Endothelial cell of umbilical vein (primary cell): Measurements from ENCODE around the gene KCNMA1. TPM values are rescaled to one million over a fixed set of nuclear protein-coding genes. Genes with fewer than 3 reads are reported as not detected.

Source experiments
- BruUV-seq: library from RNA; stranded (reverse); fragments of 400-500 nt; replicated peaks from 2 replicates; lab custom pipeline; 2021; lab: Mats Ljungman, UMichigan
- CTCF ChIA-PET: fragments of 300-600, 350-600 bp; sonication (Branson Sonifier 250); formaldehyde crosslinking; loops from one replicate; lab custom pipeline; 2021; ENCODE audit warnings: antibody characterized with exemption, inconsistent platforms; lab: Charles Lee
- POLR2A ChIA-PET: fragments of 300-600, 350-600 bp; sonication (Branson Sonifier 250); formaldehyde crosslinking; loops from one replicate; lab custom pipeline; 2021; ENCODE audit warnings: antibody characterized with exemption, inconsistent platforms; lab: Charles Lee
- DNase-seq: peaks from one replicate; pipeline ENCODE4 v3.0.0-alpha.2; 2011; ENCODE audit warnings: low read depth, low spot score
- FAIRE-seq: peaks from 2 replicates; lab custom pipeline; 2011; peaks lifted over from hg19 to GRCh38; lab: Jason Lieb, UNC
- H2AFZ ChIP-seq: 2 replicates; pipeline ENCODE4 v1.6.0; 2012; ENCODE audit warnings: low read depth, low read length, control low read depth, inconsistent platforms
- H3K27ac ChIP-seq: 2 replicates; pipeline ENCODE4 v1.5.1; 2011; ENCODE audit warnings: low read depth, mild to moderate bottlenecking, control low read depth, low read length, moderate library complexity; ENCODE audit not compliant: insufficient read depth
- H3K27me3 ChIP-seq, 2 experiments: 2 replicates each; pipeline versions ENCODE4 v1.6.0 to v1.6.1; 2011; ENCODE audit warnings: low read length in 2 of 2, mixed read lengths in 1 of 2; ENCODE audit not compliant: control insufficient read depth in 2 of 2, insufficient read depth in 2 of 2
- H3K36me3 ChIP-seq, 2 experiments: 2 replicates in 1 of 2; 3 replicates in 1 of 2; pipeline ENCODE4 v1.5.1; 2011; ENCODE audit warnings: low read length in 2 of 2, mild to moderate bottlenecking in 1 of 2, moderate library complexity in 1 of 2; ENCODE audit not compliant: control insufficient read depth in 2 of 2, insufficient read depth in 2 of 2; ENCODE audit errors: extremely low read depth in 1 of 2
- H3K4me1 ChIP-seq: 3 replicates; pipeline ENCODE4 v1.5.1; 2011; ENCODE audit warnings: mild to moderate bottlenecking, low read length; ENCODE audit not compliant: control insufficient read depth, insufficient read depth; ENCODE audit errors: extremely low read depth
- H3K4me2 ChIP-seq: 2 replicates; pipeline ENCODE4 v1.6.1; 2011; ENCODE audit warnings: low read length, control low read depth, mixed read lengths; ENCODE audit not compliant: insufficient read depth
- H3K4me3 ChIP-seq, 3 experiments: fragments of 200-600 bp in 1 of 3; sonication (generic), shearing (Covaris generic) in 1 of 3; replicated peaks in 1 of 3; 2 replicates each; pipeline ENCODE4 v1.5.1; 2011 to 2016; ENCODE audit warnings: control low read depth in 3 of 3, low read length in 3 of 3, mild to moderate bottlenecking in 2 of 3, inconsistent platforms in 1 of 3, low read depth in 1 of 3, moderate library complexity in 1 of 3; ENCODE audit not compliant: insufficient read depth in 1 of 3
- H3K79me2 ChIP-seq: 2 replicates; pipeline ENCODE4 v1.6.0; 2012; ENCODE audit warnings: low read length, inconsistent platforms; ENCODE audit not compliant: control insufficient read depth, insufficient read depth
- H3K9ac ChIP-seq: replicated peaks from 2 replicates; pipeline ENCODE3; 2011; ENCODE audit warnings: low read length, control low read depth; ENCODE audit not compliant: insufficient read depth; ENCODE audit errors: extremely low read depth
- H3K9me1 ChIP-seq: replicated peaks from 3 replicates; pipeline ENCODE4 v1.6.0; 2011; ENCODE audit warnings: mild to moderate bottlenecking, low read length; ENCODE audit not compliant: control insufficient read depth, insufficient read depth; ENCODE audit errors: extremely low read depth
- H3K9me3 ChIP-seq: replicated peaks from 2 replicates; pipeline ENCODE4 v1.5.1; 2012; ENCODE audit warnings: low read length, inconsistent platforms; ENCODE audit not compliant: control insufficient read depth, insufficient read depth
- H4K20me1 ChIP-seq: replicated peaks from 2 replicates; pipeline ENCODE3; 2011; ENCODE audit warnings: mild to moderate bottlenecking, low read length; ENCODE audit not compliant: control insufficient read depth, insufficient read depth; ENCODE audit errors: extremely low read depth
- EZH2 ChIP-seq: IDR thresholded peaks from 2 replicates; pipeline ENCODE4 v1.6.1; 2012; ENCODE audit warnings: borderline replicate concordance, low read depth, mild to moderate bottlenecking, moderate library complexity, low read length, inconsistent platforms; ENCODE audit not compliant: severe bottlenecking
- FOS ChIP-seq: IDR thresholded peaks from 2 replicates; pipeline ENCODE4 v1.6.1; 2011; ENCODE audit warnings: mild to moderate bottlenecking, low read length, moderate library complexity, borderline replicate concordance; ENCODE audit not compliant: insufficient read depth
- JUN ChIP-seq: IDR thresholded peaks from 2 replicates; pipeline ENCODE4 v1.6.1; 2011; ENCODE audit warnings: borderline replicate concordance, low read depth; ENCODE audit not compliant: insufficient read length, insufficient read depth
- MYC ChIP-seq: IDR thresholded peaks from one replicate; pipeline ENCODE4 v1.6.1; 2011; ENCODE audit warnings: mild to moderate bottlenecking, low read depth, low read length
- POLR2A ChIP-seq: IDR thresholded peaks from 2 replicates; pipeline ENCODE4 v1.6.1; 2012; ENCODE audit warnings: low read depth, mild to moderate bottlenecking, control low read depth, low read length
- POLR2AphosphoS5 ChIP-seq: IDR thresholded peaks from 2 replicates; pipeline ENCODE4 v1.6.1; 2012; ENCODE audit warnings: low read depth, mild to moderate bottlenecking, control low read depth, low read length, moderate library complexity; ENCODE audit not compliant: insufficient read depth
- dilution Hi-C: fragments of 300-500 bp; cut with MboI; formaldehyde crosslinking; loops from one replicate; pipeline ENCODE4 v1.15.0; 2019; ENCODE audit warnings: low sequenced_read_pairs; ENCODE audit not compliant: extremely low pct_ligation_motif_present
- intact Hi-C: fragments of 100-400 bp; cut with micrococcal nuclease; formaldehyde crosslinking; loops from one replicate; pipeline ENCODE4 v1.10.0; 2022
- polyA plus RNA-seq, 4 experiments: library from polyadenylated mRNA; depleted of rRNA in 3 of 4; stranded (reverse) in 3 of 4; unstranded in 1 of 4; fragments of >200 nt; gene quantifications; 2 replicates each; pipeline versions ENCODE4 v1.2.1 to v1.2.3, GENCODE V29; 2011 to 2012; ENCODE audit warnings: missing spikeins in 1 of 4
- total RNA-seq: library from RNA; stranded (reverse); gene quantifications from 2 replicates; pipeline ENCODE4 v1.2.3, GENCODE V29; 2021
- TF ChIP-seq, protein P1 (sequence below): IDR thresholded peaks from 2 replicates; pipeline ENCODE4 v1.6.1; 2011; ENCODE audit not compliant: insufficient read depth, insufficient read length
- TF ChIP-seq, protein P2 (sequence below), 2 donors: IDR thresholded peaks; 1 replicate in 1 of 2; 2 replicates in 1 of 2; pipeline ENCODE4 v1.5.1; 2011; ENCODE audit warnings: low read length in 2 of 2, mild to moderate bottlenecking in 2 of 2, moderate library complexity in 2 of 2, control low read depth in 1 of 2, inconsistent platforms in 1 of 2, low read depth in 1 of 2; ENCODE audit not compliant: insufficient read depth in 1 of 2; ENCODE audit errors: extremely low read depth in 1 of 2

KCNMA1 gene
- total and polyA plus RNA-seq, 2 donors (not counting 3 experiments of a cell fraction or from before 2014, with no cell fraction given): 0.10 to 0.82 TPM

DNA sequence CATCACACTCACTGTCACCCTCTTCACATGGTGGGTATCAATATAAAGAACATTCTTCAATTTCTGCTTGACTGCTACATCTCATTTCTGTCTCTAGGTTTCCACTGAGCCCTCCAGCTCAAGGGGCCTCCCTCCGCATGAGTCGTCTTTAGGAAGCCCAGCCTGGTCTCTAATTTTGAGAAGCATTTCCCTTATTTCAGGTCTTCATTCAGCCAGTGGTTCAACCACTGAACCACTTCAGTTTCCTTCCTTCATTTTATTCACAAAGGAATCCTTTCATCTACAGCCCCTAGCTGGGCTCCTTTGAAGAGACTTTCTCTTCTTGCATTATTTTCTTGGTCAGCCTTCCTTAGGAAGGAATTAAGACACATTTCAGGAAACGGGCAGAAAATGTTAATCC lies 257.4 kb downstream of the KCNMA1 start:
- H3K79me2 ChIP-seq: no peaks in the 10 kb centered on the region
- no peak overlapping the region for H2AFZ ChIP-seq
- no peak overlapping the region for H3K27ac ChIP-seq
- FAIRE-seq (no peak), DNase-seq (no peak)
- no TSS peak for BruUV-seq
- CTCF ChIA-PET: no interaction called here
- POLR2A ChIA-PET: no interaction called here
- H3K4me2 ChIP-seq: no peak overlapping the region
- H3K4me1 ChIP-seq: no peaks in the 10 kb centered on the region
- H3K9me3 ChIP-seq: no peaks in the 10 kb centered on the region
- TF ChIP-seq EZH2 (no peak), MYC (no peak), FOS (no peak), POLR2A (no peak), POLR2AphosphoS5 (no peak), JUN (no peak)
- TF ChIP-seq, protein P1, sequence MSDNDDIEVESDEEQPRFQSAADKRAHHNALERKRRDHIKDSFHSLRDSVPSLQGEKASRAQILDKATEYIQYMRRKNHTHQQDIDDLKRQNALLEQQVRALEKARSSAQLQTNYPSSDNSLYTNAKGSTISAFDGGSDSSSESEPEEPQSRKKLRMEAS: no peak
- TF ChIP-seq, protein P2, sequence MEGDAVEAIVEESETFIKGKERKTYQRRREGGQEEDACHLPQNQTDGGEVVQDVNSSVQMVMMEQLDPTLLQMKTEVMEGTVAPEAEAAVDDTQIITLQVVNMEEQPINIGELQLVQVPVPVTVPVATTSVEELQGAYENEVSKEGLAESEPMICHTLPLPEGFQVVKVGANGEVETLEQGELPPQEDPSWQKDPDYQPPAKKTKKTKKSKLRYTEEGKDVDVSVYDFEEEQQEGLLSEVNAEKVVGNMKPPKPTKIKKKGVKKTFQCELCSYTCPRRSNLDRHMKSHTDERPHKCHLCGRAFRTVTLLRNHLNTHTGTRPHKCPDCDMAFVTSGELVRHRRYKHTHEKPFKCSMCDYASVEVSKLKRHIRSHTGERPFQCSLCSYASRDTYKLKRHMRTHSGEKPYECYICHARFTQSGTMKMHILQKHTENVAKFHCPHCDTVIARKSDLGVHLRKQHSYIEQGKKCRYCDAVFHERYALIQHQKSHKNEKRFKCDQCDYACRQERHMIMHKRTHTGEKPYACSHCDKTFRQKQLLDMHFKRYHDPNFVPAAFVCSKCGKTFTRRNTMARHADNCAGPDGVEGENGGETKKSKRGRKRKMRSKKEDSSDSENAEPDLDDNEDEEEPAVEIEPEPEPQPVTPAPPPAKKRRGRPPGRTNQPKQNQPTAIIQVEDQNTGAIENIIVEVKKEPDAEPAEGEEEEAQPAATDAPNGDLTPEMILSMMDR (IDR thresholded peaks at IDR 0.05; ENCODE audit: extremely low read depth in 1 of 2, insufficient read depth in 1 of 2, low read depth in 1 of 2, low read length in 2 of 2): no peak
- intact Hi-C loops (no loop called here), dilution Hi-C loops (no loop called here)
- H3K27me3 ChIP-seq: no peaks in the 10 kb centered on the region
- H3K9me1 ChIP-seq: no peaks in the 10 kb centered on the region
- no peak overlapping the region for H3K9ac ChIP-seq
- H3K36me3 ChIP-seq: no peaks in the 10 kb centered on the region
- H4K20me1 ChIP-seq: no peaks in the 10 kb centered on the region
- no peak overlapping the region for H3K4me3 ChIP-seq
